Measurements from ENCODE around the gene RAP1GDS1. TPM values are rescaled to one million over a fixed set of nuclear protein-coding genes. Genes with fewer than 3 reads are reported as not detected.

The RAP1GDS1 gene
- total RNA-seq, 1 experiment from 2014 or later, result 31.1 TPM

- ATAC-seq (no peak), DNase-seq (no peak)
- BruUV-seq (replicated peaks), result no TSS peak
- intact Hi-C loops (cut with micrococcal nuclease), result no loop called here
- ChIA-PET CTCF (no interaction called here), POLR2A (ENCODE audit: unreplicated experiment) (no interaction called here)
- no peak overlapping the region for H3K27ac ChIP-seq (ENCODE audit: low read length)
- no peaks in the 10 kb centered on the region for H4K20me1 ChIP-seq (ENCODE audit: low read length)
- no peaks in the 10 kb centered on the region for H3K27me3 ChIP-seq (ENCODE audit: low read length)
- no peak for TF ChIP-seq CTCF (conservative IDR thresholded peaks at IDR 0.05; ENCODE audit: low read depth, low read length)
- H3K9me2 ChIP-seq (replicated peaks; ENCODE audit: low read length), result no peaks in the 10 kb centered on the region
- no peak overlapping the region for H3K9ac ChIP-seq (ENCODE audit: low read length)
- no peak overlapping the region for H2AFZ ChIP-seq (ENCODE audit: low read length)
- H3K79me2 ChIP-seq (ENCODE audit: low read length), result no peaks in the 10 kb centered on the region
- no peak overlapping the region for H3K4me3 ChIP-seq (ENCODE audit: low read length)
- H3K4me1 ChIP-seq (ENCODE audit: insufficient read depth, low read length), result no peaks in the 10 kb centered on the region
- no peak overlapping the region for H3K4me2 ChIP-seq (ENCODE audit: low read length)
- no peaks in the 10 kb centered on the region for H3F3A ChIP-seq (ENCODE audit: low read length, unreplicated experiment)
- H3K9me3 ChIP-seq (ENCODE audit: low read length), result no peaks in the 10 kb centered on the region
- H3K36me3 ChIP-seq (ENCODE audit: low read depth, low read length), result no peaks in the 10 kb centered on the region
Observed at GRCh38 chr4:98310867-98311266, 49.7 kb downstream of the RAP1GDS1 start.

GRCh38 chr4:98311656-98312055, 50.5 kb downstream of the RAP1GDS1 start:
- intact Hi-C loops (cut with micrococcal nuclease), result no loop called here
- H3K79me2 ChIP-seq (ENCODE audit: low read length), result no peaks in the 10 kb centered on the region
- H3K9ac ChIP-seq (ENCODE audit: low read length), result no peak overlapping the region
- H3K36me3 ChIP-seq (ENCODE audit: low read depth, low read length), result no peaks in the 10 kb centered on the region
- DNase-seq (no peak), ATAC-seq (no peak)
- no peak overlapping the region for H3K4me3 ChIP-seq (ENCODE audit: low read length)
- no peaks in the 10 kb centered on the region for H4K20me1 ChIP-seq (ENCODE audit: low read length)
- no peaks in the 10 kb centered on the region for H3K9me3 ChIP-seq (ENCODE audit: low read length)
- BruUV-seq (replicated peaks), result no TSS peak
- TF ChIP-seq EZH2 (IDR thresholded peaks at IDR 0.05; ENCODE audit: low read length, unreplicated experiment) (no peak), CTCF (conservative IDR thresholded peaks at IDR 0.05; ENCODE audit: low read depth, low read length) (no peak), EZH2phosphoT487 (IDR thresholded peaks at IDR 0.05; ENCODE audit: borderline replicate concordance, low read length) (no peak)
- H3K27me3 ChIP-seq (ENCODE audit: low read length), result no peaks in the 10 kb centered on the region
- H3K4me2 ChIP-seq (ENCODE audit: low read length), result no peak overlapping the region
- CTCF ChIA-PET, result no interaction called here
- POLR2A ChIA-PET (ENCODE audit: unreplicated experiment), result no interaction called here
- no peak overlapping the region for H3K27ac ChIP-seq (ENCODE audit: low read length)
- no peaks in the 10 kb centered on the region for H3K9me2 ChIP-seq (replicated peaks; ENCODE audit: low read length)
- H3F3A ChIP-seq (ENCODE audit: low read length, unreplicated experiment), result no peaks in the 10 kb centered on the region
- no peaks in the 10 kb centered on the region for H3K4me1 ChIP-seq (ENCODE audit: insufficient read depth, low read length)
- no peak overlapping the region for H2AFZ ChIP-seq (ENCODE audit: low read length)

GRCh38 chr4:98314791-98315565, 53.8 kb downstream of the RAP1GDS1 start:
- H3F3A ChIP-seq (ENCODE audit: low read length, unreplicated experiment), result no peaks in the 10 kb centered on the region
- H3K4me1 ChIP-seq (ENCODE audit: insufficient read depth, low read length), result no peaks in the 10 kb centered on the region
- H3K27ac ChIP-seq (ENCODE audit: low read length), result no peak overlapping the region
- H2AFZ ChIP-seq (ENCODE audit: low read length), result no peak overlapping the region
- DNase-seq (no peak), ATAC-seq (no peak)
- H3K36me3 ChIP-seq (ENCODE audit: low read depth, low read length), result peaks cover under 1% of the 10 kb centered on the region; the same call in 1 of the 2 replicates
- intact Hi-C loops (cut with micrococcal nuclease), result no loop called here
- no peaks in the 10 kb centered on the region for H4K20me1 ChIP-seq (ENCODE audit: low read length)
- ChIA-PET POLR2A (ENCODE audit: unreplicated experiment) (no interaction called here), CTCF (no interaction called here)
- no peaks in the 10 kb centered on the region for H3K79me2 ChIP-seq (ENCODE audit: low read length)
- TF ChIP-seq CTCF (conservative IDR thresholded peaks at IDR 0.05; ENCODE audit: low read depth, low read length) (no peak), EZH2 (IDR thresholded peaks at IDR 0.05; ENCODE audit: low read length, unreplicated experiment) (no peak), EZH2phosphoT487 (IDR thresholded peaks at IDR 0.05; ENCODE audit: borderline replicate concordance, low read length) (no peak)
- H3K4me2 ChIP-seq (ENCODE audit: low read length), result no peak overlapping the region
- H3K27me3 ChIP-seq (ENCODE audit: low read length), result no peaks in the 10 kb centered on the region
- H3K9ac ChIP-seq (ENCODE audit: low read length), result no peak overlapping the region
- BruUV-seq (replicated peaks), result no TSS peak
- H3K9me3 ChIP-seq (ENCODE audit: low read length), result no peaks in the 10 kb centered on the region
- H3K4me3 ChIP-seq (ENCODE audit: low read length), result no peak overlapping the region
- H3K9me2 ChIP-seq (replicated peaks; ENCODE audit: low read length), result no peaks in the 10 kb centered on the region
